HepG2 (cell line): ENCODE results near the gene CTNNBIP1.

Source experiments
- CBX5 ChIP-seq: sonication (generic); formaldehyde crosslinking; IDR thresholded peaks from 2 replicates; pipeline ENCODE4 v1.4.0; 2020; ENCODE audit warnings: missing genetic modification reagents, borderline replicate concordance
- CTCF ChIP-seq: sonication (generic); formaldehyde crosslinking; IDR thresholded peaks from 2 replicates; pipeline ENCODE4 v1.5.0; 2020; ENCODE audit warnings: mild to moderate bottlenecking, missing genetic modification reagents, moderate library complexity
- EZH2 ChIP-seq: conservative IDR thresholded peaks from 2 replicates; pipeline ENCODE4 v1.6.1; 2012; ENCODE audit warnings: mild to moderate bottlenecking, low read depth, low read length, moderate library complexity
- JUND ChIP-seq: sonication (generic); formaldehyde crosslinking; IDR thresholded peaks from 2 replicates; pipeline ENCODE4 v1.8.0; 2022; ENCODE audit warnings: mild to moderate bottlenecking, missing genetic modification reagents
- POLR2AphosphoS5 ChIP-seq: IDR thresholded peaks from 2 replicates; pipeline ENCODE4 v1.6.1; 2012; ENCODE audit warnings: low read depth, low read length
- SNRNP70 ChIP-seq: fragments of 200-400 bp; formaldehyde crosslinking; IDR thresholded peaks from 2 replicates; pipeline ENCODE4 v1.6.1; 2017; ENCODE audit warnings: mild to moderate bottlenecking, low read depth, low read length, moderate library complexity
- SOX6 ChIP-seq, 2 experiments: fragments of 450-650 bp in 1 of 2; sonication (generic) in 1 of 2; formaldehyde crosslinking in 1 of 2; IDR thresholded peaks; 2 replicates each; pipeline versions ENCODE4 v1.4.0 to v1.6.1; 2017 to 2020; ENCODE audit warnings: antibody characterized with exemption in 1 of 2, mild to moderate bottlenecking in 1 of 2, missing genetic modification reagents in 1 of 2
- ZBTB26 ChIP-seq: IDR thresholded peaks from 2 replicates; pipeline ENCODE4 v1.6.1; 2016; ENCODE audit warnings: missing compliant biosample characterization, missing genetic modification reagents, borderline replicate concordance
- ZNF180 ChIP-seq: sonication (generic); formaldehyde crosslinking; IDR thresholded peaks from 2 replicates; pipeline ENCODE4 v1.4.0; 2020; ENCODE audit warnings: low read depth, missing genetic modification reagents, borderline replicate concordance
- ZNF225 ChIP-seq: sonication (generic); formaldehyde crosslinking; IDR thresholded peaks from 2 replicates; pipeline ENCODE4 v1.4.0; 2020; ENCODE audit warnings: mild to moderate bottlenecking, missing genetic modification reagents
- ZNF343 ChIP-seq: sonication (generic); formaldehyde crosslinking; IDR thresholded peaks from 2 replicates; pipeline ENCODE4 v1.4.0; 2020; ENCODE audit warnings: mild to moderate bottlenecking, missing genetic modification reagents
- TF ChIP-seq, protein P1 (sequence below), 2 experiments: sonication (generic) in 1 of 2; formaldehyde crosslinking in 1 of 2; IDR thresholded peaks; 2 replicates each; pipeline versions ENCODE4 v1.5.1 to v1.6.1; 2011 to 2020; ENCODE audit warnings: borderline replicate concordance in 1 of 2, low read depth in 1 of 2, low read length in 1 of 2, mild to moderate bottlenecking in 1 of 2, missing genetic modification reagents in 1 of 2, moderate library complexity in 1 of 2
- TF ChIP-seq, protein P2 (sequence below): sonication (generic); formaldehyde crosslinking; IDR thresholded peaks from 2 replicates; pipeline ENCODE4 v1.5.1; 2020; ENCODE audit warnings: missing genetic modification reagents, mild to moderate bottlenecking, borderline replicate concordance

- TF ChIP-seq, protein P1, sequence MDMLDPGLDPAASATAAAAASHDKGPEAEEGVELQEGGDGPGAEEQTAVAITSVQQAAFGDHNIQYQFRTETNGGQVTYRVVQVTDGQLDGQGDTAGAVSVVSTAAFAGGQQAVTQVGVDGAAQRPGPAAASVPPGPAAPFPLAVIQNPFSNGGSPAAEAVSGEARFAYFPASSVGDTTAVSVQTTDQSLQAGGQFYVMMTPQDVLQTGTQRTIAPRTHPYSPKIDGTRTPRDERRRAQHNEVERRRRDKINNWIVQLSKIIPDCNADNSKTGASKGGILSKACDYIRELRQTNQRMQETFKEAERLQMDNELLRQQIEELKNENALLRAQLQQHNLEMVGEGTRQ (IDR thresholded peaks at IDR 0.05; ENCODE audit: low read depth, low read length) = no peak
- TF ChIP-seq, protein P1 (CRISPR knock-in tag; IDR thresholded peaks at IDR 0.05; ENCODE audit: borderline replicate concordance) = no peak
- TF ChIP-seq CTCF (CRISPR knock-in tag) = no peak
- TF ChIP-seq ZNF180 (CRISPR knock-in tag) = no peak
- TF ChIP-seq ZNF225 (CRISPR knock-in tag) = no peak
- TF ChIP-seq EZH2 = no peak
- TF ChIP-seq POLR2AphosphoS5 = no peak
- TF ChIP-seq CBX5 (CRISPR knock-in tag) = no peak
- no peak for TF ChIP-seq SOX6 (IDR thresholded peaks at IDR 0.05)
- TF ChIP-seq SOX6 (CRISPR knock-in tag; IDR thresholded peaks at IDR 0.05) = no peak
- no peak for TF ChIP-seq JUND (CRISPR knock-in tag)
- TF ChIP-seq SNRNP70 = no peak
- TF ChIP-seq ZBTB26 (CRISPR knock-in tag) = no peak
- TF ChIP-seq, protein P2, sequence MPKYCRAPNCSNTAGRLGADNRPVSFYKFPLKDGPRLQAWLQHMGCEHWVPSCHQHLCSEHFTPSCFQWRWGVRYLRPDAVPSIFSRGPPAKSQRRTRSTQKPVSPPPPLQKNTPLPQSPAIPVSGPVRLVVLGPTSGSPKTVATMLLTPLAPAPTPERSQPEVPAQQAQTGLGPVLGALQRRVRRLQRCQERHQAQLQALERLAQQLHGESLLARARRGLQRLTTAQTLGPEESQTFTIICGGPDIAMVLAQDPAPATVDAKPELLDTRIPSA = no peak
- no peak for TF ChIP-seq ZNF343 (CRISPR knock-in tag)
These were observed 8.0 kb downstream of the CTNNBIP1 start for GRCh38 chr1:9902060-9902452.
